HG03039 (cell line): ENCODE measurements around the gene ZEB1.

Experiments
- ATAC-seq: cut with Tn5 transposase; IDR thresholded peaks from one replicate; pipeline ENCODE4 v1.9.1; 2021; ENCODE audit warnings: mild to moderate bottlenecking, moderate library complexity; ENCODE audit not compliant: unreplicated experiment

The ZEB1 gene

GRCh38 chr10:31578951-31579350 is 259.9 kb downstream of the ZEB1 start:
- ATAC-seq = no peak
